Mesendoderm (in vitro differentiated cells): ENCODE measurements around the gene RNF115.

Experiments used
- DNase-seq: peaks from one replicate; pipeline ENCODE4 v3.0.0; 2013
- H2AK5ac ChIP-seq: 2 replicates; pipeline ENCODE4 v1.6.1; 2013; ENCODE audit warnings: low read length, inconsistent platforms
- H2BK120ac ChIP-seq: 2 replicates; pipeline ENCODE4 v1.6.1; 2013; ENCODE audit warnings: low read depth, mild to moderate bottlenecking, low read length, moderate library complexity, mixed read lengths
- H2BK15ac ChIP-seq: replicated peaks from 2 replicates; pipeline ENCODE4 v1.6.1; 2013; ENCODE audit warnings: low read depth, mild to moderate bottlenecking, moderate library complexity
- H2BK5ac ChIP-seq: 2 replicates; pipeline ENCODE4 v1.6.1; 2013; ENCODE audit warnings: low read length, inconsistent platforms
- H3K18ac ChIP-seq: 2 replicates; pipeline ENCODE4 v1.6.1; 2013; ENCODE audit warnings: mild to moderate bottlenecking, low read length, mixed read lengths
- H3K23ac ChIP-seq: one replicate; pipeline ENCODE4 v1.6.1; 2013; ENCODE audit warnings: low read length
- H3K27ac ChIP-seq: 2 replicates; pipeline ENCODE4 v1.5.1; 2013; ENCODE audit warnings: low read depth, mild to moderate bottlenecking, inconsistent platforms, low read length, moderate library complexity
- H3K27me3 ChIP-seq: 2 replicates; pipeline ENCODE4 v1.6.1; 2013; ENCODE audit warnings: low read length, control low read depth, mild to moderate bottlenecking, inconsistent platforms; ENCODE audit not compliant: insufficient read depth, poor library complexity
- H3K36me3 ChIP-seq: 2 replicates; pipeline ENCODE4 v1.6.1; 2013; ENCODE audit warnings: low read length, inconsistent platforms; ENCODE audit not compliant: control insufficient read depth, insufficient read depth
- H3K4ac ChIP-seq: one replicate; pipeline ENCODE4 v1.6.1; 2013; ENCODE audit warnings: low read depth, mild to moderate bottlenecking, low read length, moderate library complexity
- H3K4me1 ChIP-seq: 2 replicates; pipeline ENCODE4 v1.6.1; 2013; ENCODE audit warnings: low read depth, low read length, inconsistent platforms; ENCODE audit not compliant: control insufficient read depth
- H3K4me2 ChIP-seq: 2 replicates; pipeline ENCODE4 v1.6.1; 2013; ENCODE audit warnings: low read length
- H3K4me3 ChIP-seq: 2 replicates; pipeline ENCODE4 v1.5.1; 2013; ENCODE audit warnings: mild to moderate bottlenecking, low read length
- H3K56ac ChIP-seq: one replicate; pipeline ENCODE4 v1.6.1; 2013; ENCODE audit warnings: low read length
- H3K79me1 ChIP-seq: 2 replicates; pipeline ENCODE4 v1.6.1; 2013; ENCODE audit warnings: low read length, inconsistent platforms
- H3K79me2 ChIP-seq: 2 replicates; pipeline ENCODE4 v1.6.1; 2013; ENCODE audit warnings: mild to moderate bottlenecking, low read length; ENCODE audit not compliant: control insufficient read depth, insufficient read depth
- H3K9ac ChIP-seq: 2 replicates; pipeline ENCODE4 v1.6.1; 2013; ENCODE audit warnings: low read length, inconsistent platforms
- H4K5ac ChIP-seq: one replicate; pipeline ENCODE4 v1.6.1; 2013; ENCODE audit warnings: low read length
- H4K8ac ChIP-seq: one replicate; pipeline ENCODE4 v1.6.1; 2013; ENCODE audit warnings: low read depth, mild to moderate bottlenecking, control low read depth, low read length, moderate library complexity
- WGBS: extraction: QIAGEN DNeasy Blood & Tissue Kit; methylation state at CpG from one replicate; pipeline ENCODE4 v1.1.7; 2013; ENCODE audit warnings: low lambda C conversion rate, missing lambda C conversion rate; ENCODE audit not compliant: insufficient coverage; ENCODE audit errors: extremely low coverage; 5-methylcytosine and 5-hydroxymethylcytosine counted together

Gene RNF115

DNA sequence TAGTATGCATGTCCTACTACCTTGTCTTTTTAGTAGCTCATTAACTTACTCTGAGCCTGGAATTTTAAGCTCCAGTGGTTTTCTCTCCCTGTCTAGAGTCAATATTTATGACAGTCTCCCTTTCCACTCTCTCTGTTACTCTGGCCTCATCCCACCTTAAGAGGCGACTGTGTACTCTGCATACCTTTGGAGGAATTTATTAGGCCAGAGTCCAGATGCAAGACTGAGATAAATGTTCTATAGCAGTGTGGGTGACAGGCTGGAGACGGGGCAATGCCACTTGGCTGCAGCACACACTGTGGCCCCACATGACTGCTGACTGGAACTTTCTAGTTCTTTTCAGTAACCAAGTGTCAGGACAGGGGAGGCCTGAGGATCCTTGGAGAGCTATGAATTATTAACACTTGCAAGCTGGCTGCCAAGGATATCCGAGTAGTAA lies 112.7 kb downstream of the RNF115 start:
- no peak for DNase-seq
- Histone ChIP-seq H3K27me3 (no peaks in the 10 kb centered on the region), H3K79me1 (no peaks in the 10 kb centered on the region), H3K9ac (no peak overlapping the region), H2BK5ac (no peak overlapping the region), H3K23ac (no peak overlapping the region), H3K4me3 (no peak overlapping the region), H3K56ac (no peak overlapping the region), H2AK5ac (no peak overlapping the region), H2BK120ac (no peak overlapping the region), H3K36me3 (no peaks in the 10 kb centered on the region), H3K4me2 (no peak overlapping the region), H3K18ac (no peak overlapping the region), H3K27ac (no peak overlapping the region), H4K5ac (no peak overlapping the region), H2BK15ac (no peak overlapping the region), H3K4me1 (peaks cover 3% of the 10 kb centered on the region), H3K79me2 (no peaks in the 10 kb centered on the region), H4K8ac (no peak overlapping the region), H3K4ac (no peak overlapping the region)
- WGBS = no CpG with 5 or more reads among the region's 3 CpGs

DNA sequence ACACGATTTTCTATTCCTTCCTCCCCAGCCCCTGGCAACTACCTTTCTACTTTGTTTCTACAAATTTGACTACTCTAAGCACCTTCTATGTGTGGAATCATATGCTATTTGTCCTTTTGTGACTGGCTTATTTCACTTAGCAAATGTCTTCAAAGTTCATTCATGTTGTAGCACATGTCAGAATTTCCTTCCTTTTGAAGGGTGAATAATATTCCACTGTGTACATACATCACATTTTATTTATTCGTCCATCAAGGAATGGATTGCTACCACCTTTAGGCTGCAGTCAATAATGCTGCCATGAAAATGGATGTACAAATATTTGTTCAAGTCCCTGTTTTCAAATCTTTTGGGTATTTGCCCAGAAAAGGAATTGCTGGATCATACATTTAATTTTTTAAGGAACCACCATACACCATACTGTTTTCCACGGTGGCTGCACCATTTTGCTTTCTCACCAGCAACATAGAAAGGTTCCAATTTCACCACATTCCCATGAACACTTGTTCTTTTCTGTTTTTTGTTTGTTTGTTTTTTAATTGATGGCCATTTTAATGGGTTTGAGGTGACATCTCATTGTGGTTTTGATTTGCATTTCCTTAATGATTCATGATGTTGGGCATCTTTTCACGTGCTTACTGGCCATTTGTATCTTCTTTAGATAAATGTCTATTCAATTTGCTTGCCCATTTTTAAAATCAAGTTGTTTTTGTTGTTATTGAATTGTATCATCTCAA lies 113.4 kb downstream of the RNF115 start:
- WGBS = no CpG with 5 or more reads among the region's 4 CpGs
- Histone ChIP-seq H3K27me3 (no peaks in the 10 kb centered on the region), H3K9ac (no peak overlapping the region), H3K79me1 (no peaks in the 10 kb centered on the region), H3K36me3 (no peaks in the 10 kb centered on the region), H3K18ac (no peak overlapping the region), H3K4me1 (peaks cover 3% of the 10 kb centered on the region), H3K79me2 (no peaks in the 10 kb centered on the region), H3K27ac (no peak overlapping the region), H3K4me2 (no peak overlapping the region), H2BK5ac (no peak overlapping the region), H3K4me3 (no peak overlapping the region), H2BK120ac (no peak overlapping the region), H4K5ac (no peak overlapping the region), H2AK5ac (no peak overlapping the region), H2BK15ac (no peak overlapping the region), H3K4ac (no peak overlapping the region), H3K23ac (no peak overlapping the region), H4K8ac (no peak overlapping the region), H3K56ac (no peak overlapping the region)
- no peak for DNase-seq

DNA sequence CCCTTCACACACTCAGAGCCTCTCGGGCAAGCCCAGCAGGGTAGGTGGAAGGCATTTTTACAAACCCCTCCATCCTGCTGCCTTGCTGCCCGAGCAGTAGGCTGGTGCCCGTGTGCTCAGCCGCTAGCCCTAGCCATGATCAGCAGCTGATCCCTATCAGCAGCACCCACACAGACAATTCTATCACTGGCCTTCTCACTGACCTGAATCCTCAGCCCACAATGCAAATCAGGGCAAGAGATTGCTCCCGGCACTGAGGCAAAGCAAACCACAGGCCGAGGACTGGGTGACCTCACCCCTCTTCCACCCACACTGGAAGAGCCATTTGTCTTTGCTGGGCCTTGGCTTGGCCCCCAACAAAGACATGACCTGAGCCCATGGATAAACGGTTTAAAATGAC lies 115.8 kb downstream of the RNF115 start:
- Histone ChIP-seq H3K56ac (peak overlapping the region; percentile 8), H3K79me1 (no peaks in the 10 kb centered on the region), H3K4me1 (peaks cover 3% of the 10 kb centered on the region), H3K36me3 (no peaks in the 10 kb centered on the region), H3K79me2 (no peaks in the 10 kb centered on the region), H3K4me2 (no peak overlapping the region), H3K27ac (peak overlapping the region; percentile 0), H4K5ac (no peak overlapping the region), H3K4me3 (no peak overlapping the region), H3K4ac (no peak overlapping the region), H3K27me3 (no peaks in the 10 kb centered on the region), H2BK15ac (no peak overlapping the region), H3K23ac (no peak overlapping the region), H2BK120ac (no peak overlapping the region), H2BK5ac (no peak overlapping the region), H2AK5ac (no peak overlapping the region), H3K18ac (no peak overlapping the region), H3K9ac (no peak overlapping the region), H4K8ac (no peak overlapping the region)
- peak; percentile 61 for DNase-seq
- no CpG with 5 or more reads among the region's 7 CpGs for WGBS

DNA sequence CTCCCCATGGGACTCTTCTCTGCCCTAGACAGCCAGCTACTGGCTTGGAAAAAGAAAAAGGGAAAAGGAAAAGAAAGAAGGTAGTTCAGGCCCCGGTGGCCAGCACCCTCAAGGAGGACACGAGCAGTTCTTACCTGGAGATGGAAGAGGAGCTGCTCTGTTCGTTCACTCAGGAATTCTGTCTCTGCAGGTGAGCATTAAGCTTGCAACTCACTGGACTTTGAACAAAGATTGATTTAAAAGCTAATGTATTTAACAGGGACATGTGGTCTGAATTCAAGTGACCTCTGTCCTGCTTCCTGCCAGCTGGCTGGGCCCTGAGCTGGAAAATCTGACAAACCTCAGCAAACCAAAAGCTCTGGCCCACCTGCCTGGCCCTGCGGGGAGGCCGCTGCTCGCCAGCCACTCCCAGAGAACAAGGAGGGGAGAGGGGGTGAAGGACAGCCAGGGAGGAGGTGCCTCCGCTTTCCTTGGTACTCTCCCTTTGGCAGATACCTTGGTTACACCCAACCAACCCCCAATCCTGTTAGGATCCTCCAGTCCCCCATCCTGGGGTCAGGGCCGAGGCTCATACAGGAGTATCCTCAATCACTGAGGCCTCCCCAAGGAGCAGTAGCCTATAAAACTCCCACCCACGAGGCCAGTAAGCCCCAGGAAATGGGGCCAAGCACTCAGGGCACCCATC lies 116.6 kb downstream of the RNF115 start, which contains the start of gene PDZK1:
TSS of gene PDZK1 (minus strand) at position 186 of the 685 bp plus-strand sequence. CDS start 19,347 bp downstream, outside the sequence.
- Histone ChIP-seq H2BK5ac (peak within 1 kb of the TSS; percentile 32), H3K9ac (no peak within 1 kb of the TSS), H2AK5ac (no peak within 1 kb of the TSS), H4K8ac (no peak within 1 kb of the TSS), H4K5ac (no peak within 1 kb of the TSS), H3K4ac (no peak within 1 kb of the TSS), H3K4me1 (peaks cover 3% of the 10 kb centered on the region), H3K27ac (peak within 1 kb of the TSS; percentile 23), H3K4me3 (no peak within 1 kb of the TSS), H3K36me3 (no peaks in the 10 kb centered on the region), H2BK120ac (no peak within 1 kb of the TSS), H3K18ac (no peak within 1 kb of the TSS), H3K79me1 (no peaks in the 10 kb centered on the region), H2BK15ac (no peak within 1 kb of the TSS), H3K4me2 (no peak within 1 kb of the TSS), H3K56ac (peak within 1 kb of the TSS; percentile 34), H3K23ac (no peak within 1 kb of the TSS), H3K79me2 (no peaks in the 10 kb centered on the region), H3K27me3 (no peaks in the 10 kb centered on the region)
- WGBS = no CpG with 5 or more reads among the region's 9 CpGs
- DNase-seq = peak; percentile 28

DNA sequence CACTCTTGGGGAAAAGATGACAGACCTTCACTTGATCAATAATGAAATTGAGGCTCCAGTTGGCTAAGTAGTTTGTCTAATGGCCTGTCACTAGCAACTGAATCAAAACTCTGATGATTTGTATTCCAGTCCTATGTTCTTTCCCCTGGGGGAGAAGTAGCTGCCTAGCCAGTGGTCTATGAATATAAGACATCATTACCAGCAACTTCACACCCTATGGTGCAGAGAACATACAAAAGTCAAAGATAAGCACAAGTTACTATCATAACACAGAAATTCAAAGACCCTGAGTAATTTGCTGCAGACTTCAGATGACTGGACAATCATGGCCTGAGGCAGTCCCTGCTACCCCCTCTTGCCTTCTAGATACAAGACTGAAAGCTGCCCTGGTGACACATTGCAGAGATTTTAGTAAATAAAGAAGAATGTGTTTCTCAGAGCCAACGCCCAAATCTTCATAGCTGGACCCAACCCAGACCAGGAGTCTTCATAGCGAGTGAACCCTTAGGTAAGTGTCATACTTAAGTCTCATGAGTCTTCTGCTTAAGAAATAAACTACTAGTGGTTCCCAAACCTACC lies 117.7 kb downstream of the RNF115 start:
- H4K5ac ChIP-seq = no peak overlapping the region
- H3K18ac ChIP-seq = no peak overlapping the region
- no peak overlapping the region for H2AK5ac ChIP-seq
- H3K56ac ChIP-seq = no peak overlapping the region
- H3K79me1 ChIP-seq = no peaks in the 10 kb centered on the region
- H3K36me3 ChIP-seq = no peaks in the 10 kb centered on the region
- H3K23ac ChIP-seq = no peak overlapping the region
- H2BK5ac ChIP-seq = no peak overlapping the region
- DNase-seq = no peak
- H4K8ac ChIP-seq = no peak overlapping the region
- WGBS = no CpG with 5 or more reads among the region's 2 CpGs
- no peaks in the 10 kb centered on the region for H3K27me3 ChIP-seq
- no peak overlapping the region for H3K27ac ChIP-seq
- no peaks in the 10 kb centered on the region for H3K79me2 ChIP-seq
- no peak overlapping the region for H2BK15ac ChIP-seq
- H3K4me2 ChIP-seq = no peak overlapping the region
- H2BK120ac ChIP-seq = no peak overlapping the region
- H3K4me1 ChIP-seq = peaks cover 3% of the 10 kb centered on the region
- H3K9ac ChIP-seq = no peak overlapping the region
- H3K4ac ChIP-seq = no peak overlapping the region
- no peak overlapping the region for H3K4me3 ChIP-seq
